SK-N-SH (cell line): ENCODE data around the gene TXNDC5.

Source experiments
- CHD2 ChIP-seq: fragments of 150-350 bp; IDR thresholded peaks from 2 replicates; pipeline ENCODE4 v1.6.1; 2018; ENCODE audit warnings: low read length; ENCODE audit not compliant: partially characterized antibody
- RCOR1 ChIP-seq: fragments of 150-350 bp; IDR thresholded peaks from 2 replicates; pipeline ENCODE4 v1.6.1; 2017; ENCODE audit warnings: antibody characterized with exemption, low read length
- USF1 ChIP-seq: IDR thresholded peaks from 2 replicates; pipeline ENCODE4 v1.4.0; 2012; ENCODE audit warnings: low read depth, borderline replicate concordance
- USF2 ChIP-seq: fragments of 150-350 bp; IDR thresholded peaks from 2 replicates; pipeline ENCODE4 v1.6.1; 2017; ENCODE audit warnings: antibody characterized with exemption, low read length, low read depth, borderline replicate concordance
- TF ChIP-seq, protein P1 (sequence below): IDR thresholded peaks from 2 replicates; pipeline ENCODE4 v1.4.0; 2012; ENCODE audit warnings: low read depth
- TF ChIP-seq, protein P2 (sequence below): fragments of 200-600 bp; sonication (generic); IDR thresholded peaks from 2 replicates; pipeline ENCODE4 v1.6.1; 2017; ENCODE audit warnings: antibody characterized with exemption, mild to moderate bottlenecking, moderate library complexity

GRCh38 chr6:7909323-7910276 is 988 bp downstream of the TXNDC5 start:
- TF ChIP-seq RCOR1 (no peak), USF1 (no peak), CHD2 (no peak), USF2 (no peak)
- TF ChIP-seq, protein P1, sequence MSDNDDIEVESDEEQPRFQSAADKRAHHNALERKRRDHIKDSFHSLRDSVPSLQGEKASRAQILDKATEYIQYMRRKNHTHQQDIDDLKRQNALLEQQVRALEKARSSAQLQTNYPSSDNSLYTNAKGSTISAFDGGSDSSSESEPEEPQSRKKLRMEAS = peak; percentile 96
- TF ChIP-seq, protein P2, sequence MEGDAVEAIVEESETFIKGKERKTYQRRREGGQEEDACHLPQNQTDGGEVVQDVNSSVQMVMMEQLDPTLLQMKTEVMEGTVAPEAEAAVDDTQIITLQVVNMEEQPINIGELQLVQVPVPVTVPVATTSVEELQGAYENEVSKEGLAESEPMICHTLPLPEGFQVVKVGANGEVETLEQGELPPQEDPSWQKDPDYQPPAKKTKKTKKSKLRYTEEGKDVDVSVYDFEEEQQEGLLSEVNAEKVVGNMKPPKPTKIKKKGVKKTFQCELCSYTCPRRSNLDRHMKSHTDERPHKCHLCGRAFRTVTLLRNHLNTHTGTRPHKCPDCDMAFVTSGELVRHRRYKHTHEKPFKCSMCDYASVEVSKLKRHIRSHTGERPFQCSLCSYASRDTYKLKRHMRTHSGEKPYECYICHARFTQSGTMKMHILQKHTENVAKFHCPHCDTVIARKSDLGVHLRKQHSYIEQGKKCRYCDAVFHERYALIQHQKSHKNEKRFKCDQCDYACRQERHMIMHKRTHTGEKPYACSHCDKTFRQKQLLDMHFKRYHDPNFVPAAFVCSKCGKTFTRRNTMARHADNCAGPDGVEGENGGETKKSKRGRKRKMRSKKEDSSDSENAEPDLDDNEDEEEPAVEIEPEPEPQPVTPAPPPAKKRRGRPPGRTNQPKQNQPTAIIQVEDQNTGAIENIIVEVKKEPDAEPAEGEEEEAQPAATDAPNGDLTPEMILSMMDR = no peak
